DOHH2 (cell line): ENCODE results near the gene BACE2.

Source experiments
- EZH2phosphoT487 ChIP-seq: fragments of 200-600 bp; sonication (generic); IDR thresholded peaks from 2 replicates; pipeline ENCODE4 v1.6.1; 2017; ENCODE audit warnings: borderline replicate concordance, mild to moderate bottlenecking, antibody characterized with exemption, low read length, moderate library complexity, mixed read lengths
- TF ChIP-seq, protein P1 (sequence below): fragments of 200-600 bp; sonication (generic); IDR thresholded peaks from one replicate; pipeline ENCODE4 v1.5.1; 2014; ENCODE audit warnings: antibody characterized with exemption, mild to moderate bottlenecking, low read depth, low read length; ENCODE audit not compliant: poor library complexity, severe bottlenecking

DNA sequence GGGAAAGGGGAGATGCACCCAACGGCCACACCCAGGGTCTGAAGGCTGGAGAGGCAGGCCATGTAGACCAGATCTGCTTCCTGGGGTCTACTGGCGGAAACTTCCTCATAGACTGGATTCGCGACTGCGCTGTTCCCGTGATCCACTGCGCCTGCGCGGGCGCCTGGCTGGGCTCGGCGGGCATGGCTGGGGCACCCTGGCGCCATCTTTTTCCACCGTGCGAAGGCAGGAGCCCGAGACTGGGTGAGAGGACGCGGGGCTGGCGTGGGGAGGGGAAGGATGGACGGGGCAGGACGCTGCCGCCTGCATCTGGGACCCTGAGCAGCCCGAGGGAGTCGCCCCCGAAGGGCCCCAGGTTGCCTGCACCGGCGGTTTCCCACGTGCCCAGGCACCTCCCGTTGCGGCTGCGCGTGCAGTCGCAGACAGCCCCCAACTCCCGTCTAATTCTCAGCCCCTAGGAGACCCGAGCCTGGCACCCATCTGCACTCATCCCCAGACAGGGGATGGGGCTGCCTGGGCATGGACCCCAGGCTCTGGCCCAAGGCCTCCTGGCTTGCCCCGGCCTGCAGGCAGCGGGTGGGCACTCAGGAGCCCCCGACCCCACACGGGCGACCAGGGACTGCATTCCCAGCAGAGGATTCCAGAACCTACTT is 136.2 kb downstream of the BACE2 start:
- no peak for TF ChIP-seq EZH2phosphoT487
- TF ChIP-seq, protein P1, sequence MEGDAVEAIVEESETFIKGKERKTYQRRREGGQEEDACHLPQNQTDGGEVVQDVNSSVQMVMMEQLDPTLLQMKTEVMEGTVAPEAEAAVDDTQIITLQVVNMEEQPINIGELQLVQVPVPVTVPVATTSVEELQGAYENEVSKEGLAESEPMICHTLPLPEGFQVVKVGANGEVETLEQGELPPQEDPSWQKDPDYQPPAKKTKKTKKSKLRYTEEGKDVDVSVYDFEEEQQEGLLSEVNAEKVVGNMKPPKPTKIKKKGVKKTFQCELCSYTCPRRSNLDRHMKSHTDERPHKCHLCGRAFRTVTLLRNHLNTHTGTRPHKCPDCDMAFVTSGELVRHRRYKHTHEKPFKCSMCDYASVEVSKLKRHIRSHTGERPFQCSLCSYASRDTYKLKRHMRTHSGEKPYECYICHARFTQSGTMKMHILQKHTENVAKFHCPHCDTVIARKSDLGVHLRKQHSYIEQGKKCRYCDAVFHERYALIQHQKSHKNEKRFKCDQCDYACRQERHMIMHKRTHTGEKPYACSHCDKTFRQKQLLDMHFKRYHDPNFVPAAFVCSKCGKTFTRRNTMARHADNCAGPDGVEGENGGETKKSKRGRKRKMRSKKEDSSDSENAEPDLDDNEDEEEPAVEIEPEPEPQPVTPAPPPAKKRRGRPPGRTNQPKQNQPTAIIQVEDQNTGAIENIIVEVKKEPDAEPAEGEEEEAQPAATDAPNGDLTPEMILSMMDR = no peak
